HepG2 (cell line): Measurements from ENCODE around the gene ADARB2. TPM values are rescaled to one million over a fixed set of nuclear protein-coding genes. Genes with fewer than 3 reads are reported as not detected.
"Not testable (repeated sequence)": the region's sequence is repeated elsewhere in the genome, so short reads cannot be mapped to it uniquely, and the experiment has no call there.

ENCODE experiments used
- ATAC-seq: fragments of 200-7000 bp; cut with Tn5 transposase; 3 replicates; pipeline ENCODE4 v1.9.1; 2020; ENCODE audit warnings: mild to moderate bottlenecking, moderate library complexity
- BruUV-seq: library from RNA; stranded (reverse); fragments of 400-500 nt; replicated peaks from 2 replicates; lab custom pipeline; 2021; lab: Mats Ljungman, UMichigan
- CTCF ChIA-PET: fragments of 300-600 bp; formaldehyde crosslinking; extraction: SDS; loops from one replicate; lab custom pipeline; 2021; ENCODE audit warnings: low total read pairs, inconsistent platforms, low intra/inter-chr PET ratio; lab: Yijun Ruan, JAX
- POLR2A ChIA-PET: fragments of 350-600 bp; sonication (Branson Sonifier 250); formaldehyde crosslinking; loops from one replicate; lab custom pipeline; 2020; ENCODE audit warnings: antibody characterized with exemption, inconsistent platforms; lab: Yijun Ruan, JAX
- DNase-seq: peaks from one replicate; pipeline ENCODE4 v3.0.0-alpha.2; 2015; ENCODE audit warnings: low spot score
- FAIRE-seq: peaks from 3 replicates; lab custom pipeline; 2011; peaks lifted over from hg19 to GRCh38; lab: Jason Lieb, UNC
- H2AFZ ChIP-seq: one replicate; pipeline ENCODE4 v1.6.1; 2011; ENCODE audit warnings: low read length, inconsistent platforms
- H3K27ac ChIP-seq: fragments of 300-600 bp; 3 replicates; pipeline ENCODE4 v1.8.0; 2011; ENCODE audit warnings: mixed run types, mild to moderate bottlenecking, mixed read lengths, low read length, inconsistent platforms; ENCODE audit not compliant: insufficient read depth; ENCODE audit errors: extremely low read length
- H3K27me3 ChIP-seq, 2 experiments: fragments of 200-600 bp in 1 of 2; 2 replicates in 1 of 2; 3 replicates in 1 of 2; pipeline versions ENCODE4 v1.6.0 to v1.8.0; 2011; ENCODE audit warnings: low read length in 2 of 2, mild to moderate bottlenecking in 2 of 2, moderate library complexity in 2 of 2, inconsistent platforms in 1 of 2; ENCODE audit not compliant: insufficient read depth in 2 of 2, control insufficient read depth in 1 of 2
- H3K36me3 ChIP-seq, 2 experiments: fragments of 200-600 bp in 1 of 2; replicated peaks in 1 of 2; 2 replicates in 1 of 2; 3 replicates in 1 of 2; pipeline versions ENCODE4 v1.5.1 to v1.8.0; 2011; ENCODE audit warnings: low read length in 2 of 2, inconsistent platforms in 1 of 2; ENCODE audit not compliant: insufficient read depth in 2 of 2, control insufficient read depth in 1 of 2
- H3K4me1 ChIP-seq: 2 replicates; pipeline ENCODE4 v1.5.1; 2012; ENCODE audit warnings: low read length, inconsistent platforms; ENCODE audit not compliant: insufficient read depth
- H3K4me2 ChIP-seq: 2 replicates; pipeline ENCODE4 v1.6.0; 2011; ENCODE audit warnings: low read depth, low read length, inconsistent platforms
- H3K4me3 ChIP-seq, 3 experiments: fragments of 200-600 bp in 1 of 3; sonication (generic), shearing (Covaris generic) in 1 of 3; replicated peaks in 1 of 3; 2 replicates each; pipeline ENCODE4 v1.5.1; 2011 to 2016; ENCODE audit warnings: low read length in 3 of 3, inconsistent platforms in 2 of 3, low read depth in 2 of 3, mild to moderate bottlenecking in 2 of 3, control low read depth in 1 of 3, mixed read lengths in 1 of 3; ENCODE audit not compliant: insufficient read depth in 1 of 3
- H3K79me2 ChIP-seq: one replicate; pipeline ENCODE4 v1.6.1; 2011; ENCODE audit warnings: low read length, inconsistent platforms; ENCODE audit not compliant: insufficient read depth
- H3K9ac ChIP-seq: 2 replicates; pipeline ENCODE4 v1.6.0; 2011; ENCODE audit warnings: mild to moderate bottlenecking, low read depth, low read length, inconsistent platforms; ENCODE audit not compliant: insufficient read depth
- H3K9me3 ChIP-seq: 2 replicates; pipeline ENCODE4 v1.5.1; 2012; ENCODE audit warnings: mild to moderate bottlenecking, low read length
- H4K20me1 ChIP-seq: 2 replicates; pipeline ENCODE4 v1.6.0; 2011; ENCODE audit warnings: inconsistent platforms, mild to moderate bottlenecking, low read length, moderate library complexity; ENCODE audit not compliant: insufficient read depth
- ATF5 ChIP-seq: sonication (generic); formaldehyde crosslinking; IDR thresholded peaks from 2 replicates; pipeline ENCODE4 v1.4.0; 2020; ENCODE audit warnings: mild to moderate bottlenecking, low read depth, missing genetic modification reagents
- ATF7-NPFF ChIP-seq: sonication (generic); formaldehyde crosslinking; IDR thresholded peaks from 2 replicates; pipeline ENCODE4 v1.8.1; 2023; ENCODE audit warnings: mild to moderate bottlenecking, low read depth, missing genetic modification reagents, moderate library complexity
- HDAC6 ChIP-seq: fragments of 200-600 bp; sonication (generic); IDR thresholded peaks from 2 replicates; pipeline ENCODE4 v1.7.0; 2017; ENCODE audit warnings: mild to moderate bottlenecking, antibody characterized with exemption, low read length, low read depth
- HNRNPL ChIP-seq: fragments of 200-400 bp; formaldehyde crosslinking; IDR thresholded peaks from 2 replicates; pipeline ENCODE4 v1.6.1; 2017; ENCODE audit warnings: mild to moderate bottlenecking, low read depth, low read length
- MTA3 ChIP-seq: sonication (generic); formaldehyde crosslinking; IDR thresholded peaks from 2 replicates; pipeline ENCODE4 v1.4.0; 2020; ENCODE audit warnings: missing genetic modification reagents
- SP140L ChIP-seq: sonication (generic); formaldehyde crosslinking; IDR thresholded peaks from 2 replicates; pipeline ENCODE4 v1.4.0; 2020; ENCODE audit warnings: missing genetic modification reagents, borderline replicate concordance
- TRIM22 ChIP-seq: fragments of 450-650 bp; IDR thresholded peaks from 2 replicates; pipeline ENCODE4 v1.6.1; 2017
- ZNF232 ChIP-seq: sonication (generic); formaldehyde crosslinking; IDR thresholded peaks from 2 replicates; pipeline ENCODE4 v1.4.0; 2020; ENCODE audit warnings: missing genetic modification reagents, borderline replicate concordance
- ZNF670 ChIP-seq: sonication (generic); formaldehyde crosslinking; IDR thresholded peaks from 2 replicates; pipeline ENCODE4 v1.8.0; 2022; ENCODE audit warnings: mild to moderate bottlenecking, missing genetic modification reagents, borderline replicate concordance
- ZNF724P ChIP-seq: sonication (generic); formaldehyde crosslinking; IDR thresholded peaks from 2 replicates; pipeline ENCODE4 v1.8.0; 2022; ENCODE audit warnings: missing genetic modification reagents, borderline replicate concordance
- WGBS: methylation state at CpG from one replicate; pipeline ENCODE4 v1.1.6; 2017; ENCODE audit warnings: low lambda C conversion rate; 5-methylcytosine and 5-hydroxymethylcytosine counted together
- in situ Hi-C: cut with HindIII; loops from 2 replicates; pipeline ENCODE4 v1.10.0; 2017; ENCODE audit warnings: low pct_unique_long_range_greater_than_20kb; ENCODE audit not compliant: extremely low pct_ligation_motif_present
- intact Hi-C: fragments of 100-400 bp; cut with micrococcal nuclease; formaldehyde crosslinking; loops from one replicate; pipeline ENCODE4 v1.10.0; 2022; ENCODE audit not compliant: unreplicated experiment
- polyA plus RNA-seq, 8 experiments: library from polyadenylated mRNA; depleted of rRNA in 3 of 8; stranded (reverse) in 7 of 8; unstranded in 1 of 8; fragments of >200 nt; fragmentation: Illumina TruSeq in 4 of 8; extraction: Trizol in 4 of 8; gene quantifications; 2 replicates each; pipeline versions ENCODE4 v1.2.1 to v1.2.3, GENCODE V29; 2011 to 2016; ENCODE audit warnings: low read depth in 4 of 8, missing spikeins in 1 of 8, mixed read lengths in 1 of 8; ENCODE audit not compliant: insufficient read depth in 1 of 8
- total RNA-seq, 5 experiments: library from RNA; depleted of rRNA; stranded (reverse); fragments of >200 nt; fragmentation: Illumina TruSeq; extraction: Trizol; gene quantifications; 2 replicates each; pipeline ENCODE4 v1.2.3, GENCODE V29; 2016; ENCODE audit warnings: low read depth in 1 of 5

The ADARB2 gene
- total and polyA plus RNA-seq, 2 of the 13 experiments (the other 11 are each of a cell fraction or from before 2014, with no cell fraction given), result not detected

- TF ChIP-seq TRIM22 (no peak), MTA3 (CRISPR knock-in tag) (no peak), ATF7-NPFF (CRISPR knock-in tag) (no peak), ZNF232 (CRISPR knock-in tag) (no peak), SP140L (CRISPR knock-in tag) (no peak), HDAC6 (no peak)
- TF ChIP-seq, all 625 proteins: peak for 0
Measured at GRCh38 chr10:1399431-1400100, 337.8 kb downstream of the ADARB2 start (continued).

- ATAC-seq (no peak), DNase-seq (no peak), FAIRE-seq (no peak)
- Histone ChIP-seq H2AFZ (no peak overlapping the region), H3K79me2 (no peaks in the 10 kb centered on the region), H4K20me1 (no peaks in the 10 kb centered on the region), H3K4me1 (peaks cover 13% of the 10 kb centered on the region), H3K27ac (no peak overlapping the region), H3K27me3 (peaks cover 10 to 79% of the 10 kb centered on the region in 2 experiments; a peak in 4 of 5 replicates), H3K9ac (no peak overlapping the region), H3K4me2 (no peak overlapping the region), H3K4me3 (no peak overlapping the region), H3K36me3 (no peaks in the 10 kb centered on the region), H3K9me3 (no peaks in the 10 kb centered on the region)
- CTCF ChIA-PET, result no interaction called here
- intact Hi-C loops, result no loop called here
- in situ Hi-C loops, result no loop called here
- WGBS, result 40% methylated on average over 14 of the region's 19 CpGs
- TF ChIP-seq ATF5 (CRISPR knock-in tag), result no peak
- no peak for TF ChIP-seq ZNF670 (CRISPR knock-in tag)
- TF ChIP-seq ZNF724P (CRISPR knock-in tag), result no peak
- no peak for TF ChIP-seq HNRNPL
- no TSS peak for BruUV-seq
- POLR2A ChIA-PET, result no interaction called here
Measured at GRCh38 chr10:1398626-1399410, 338.5 kb downstream of the ADARB2 start.

- H3K79me2 ChIP-seq, CTCF ChIA-PET, H3K36me3 ChIP-seq: not testable (repeated sequence)
Measured at GRCh38 chr10:1398116-1398515, 339.2 kb downstream of the ADARB2 start.

More at GRCh38 chr10:1398116-1398515, 339.2 kb downstream of the ADARB2 start:
- H3K4me2 ChIP-seq, BruUV-seq, DNase-seq, H3K4me3 ChIP-seq, in situ Hi-C loops, H2AFZ ChIP-seq, H3K9ac ChIP-seq, ATAC-seq, POLR2A ChIA-PET, H4K20me1 ChIP-seq, FAIRE-seq, intact Hi-C loops, H3K9me3 ChIP-seq, H3K27ac ChIP-seq: not testable (repeated sequence)
- WGBS, result 18% methylated on average over 14 of the region's 15 CpGs
- H3K4me1 ChIP-seq, result peaks cover 13% of the 10 kb centered on the region
- H3K27me3 ChIP-seq, result peaks cover 10 to 77% of the 10 kb centered on the region in 2 experiments; a peak in 4 of 5 replicates
